ENCODE data around the gene AP3D1. TPM values are rescaled to one million over a fixed set of nuclear protein-coding genes. Genes with fewer than 3 reads are reported as not detected.

Gene AP3D1
- total and polyA plus RNA-seq, 9 of the 15 experiments (the other 6 are each of a cell fraction or from before 2014, with no cell fraction given) = 1.2 to 86.1 (median 35.9) TPM

- TF ChIP-seq SUPT5H (IDR thresholded peaks at IDR 0.05) (peak; percentile 66; the same call in 1 of the 2 replicates), PRDM10 (IDR thresholded peaks at IDR 0.05; ENCODE audit: partially characterized antibody) (peak; percentile 25), XRCC5 (IDR thresholded peaks at IDR 0.05; ENCODE audit: low read depth, low read length) (peak; percentile 86; the same call in 1 of the 2 replicates), POLR2A (conservative IDR thresholded peaks at IDR 0.05) (peak; percentile 66), POLR2G (IDR thresholded peaks at IDR 0.05; ENCODE audit: low read depth, low read length) (peak; percentile 91), ZNF780A (CRISPR knock-in tag; IDR thresholded peaks at IDR 0.05) (no peak), E2F6 (IDR thresholded peaks at IDR 0.05; ENCODE audit: borderline replicate concordance in 1 of 2, extremely low read depth in 1 of 2, insufficient read depth in 1 of 2, insufficient read length in 1 of 2, low read depth in 1 of 2, low read length in 1 of 2, poor library complexity in 1 of 2, severe bottlenecking in 1 of 2) (peak; percentile 49 to 70), MXD1 (CRISPR knock-in tag; IDR thresholded peaks at IDR 0.05; ENCODE audit: borderline replicate concordance, poor library complexity, severe bottlenecking) (peak; percentile 84), KHSRP (IDR thresholded peaks at IDR 0.05) (no peak), C11orf30 (IDR thresholded peaks at IDR 0.05; ENCODE audit: low read depth) (peak; percentile 63), VEZF1 (CRISPR knock-in tag; IDR thresholded peaks at IDR 0.05) (peak; percentile 78), FOS (IDR thresholded peaks at IDR 0.05; ENCODE audit: extremely low read depth, insufficient read length) (no peak), L3MBTL2 (IDR thresholded peaks at IDR 0.05) (peak; percentile 80), MTA3 (IDR thresholded peaks at IDR 0.05; ENCODE audit: borderline replicate concordance) (peak; percentile 93), ZNF217 (CRISPR knock-in tag; IDR thresholded peaks at IDR 0.05) (no peak)
These were observed 55.3 kb downstream of the AP3D1 start, which contains the start of gene MOB3A (continued) for GRCh38 chr19:2096034-2096479.
